GM12872 (cell line): ENCODE data around the gene TCF7L1.

Experiments
- CTCF ChIP-seq: IDR thresholded peaks from 3 replicates; pipeline ENCODE4 v1.5.1; 2011; ENCODE audit warnings: low read depth, mild to moderate bottlenecking, low read length, moderate library complexity; ENCODE audit not compliant: insufficient read depth

TCF7L1 gene

DNA sequence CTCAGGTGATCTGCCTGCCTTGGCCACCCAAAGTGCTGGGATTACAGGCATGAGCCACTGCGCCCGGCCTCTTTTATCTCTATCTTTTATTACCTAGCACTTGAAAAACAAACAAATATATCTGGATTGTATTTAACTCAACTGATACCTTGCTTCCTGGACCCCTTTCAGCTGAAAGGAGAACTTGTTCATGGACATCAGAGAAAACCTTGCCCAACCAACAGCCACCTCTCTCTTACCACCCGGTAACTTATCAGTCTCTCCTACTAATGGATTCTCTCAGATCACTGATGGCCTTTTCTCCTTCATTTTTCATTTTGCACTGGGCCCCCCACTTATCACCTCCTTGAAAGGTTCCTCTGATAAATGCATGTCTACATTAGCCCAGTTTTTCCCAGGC lies 214.4 kb downstream of the TCF7L1 start:
- no peak for TF ChIP-seq CTCF

DNA sequence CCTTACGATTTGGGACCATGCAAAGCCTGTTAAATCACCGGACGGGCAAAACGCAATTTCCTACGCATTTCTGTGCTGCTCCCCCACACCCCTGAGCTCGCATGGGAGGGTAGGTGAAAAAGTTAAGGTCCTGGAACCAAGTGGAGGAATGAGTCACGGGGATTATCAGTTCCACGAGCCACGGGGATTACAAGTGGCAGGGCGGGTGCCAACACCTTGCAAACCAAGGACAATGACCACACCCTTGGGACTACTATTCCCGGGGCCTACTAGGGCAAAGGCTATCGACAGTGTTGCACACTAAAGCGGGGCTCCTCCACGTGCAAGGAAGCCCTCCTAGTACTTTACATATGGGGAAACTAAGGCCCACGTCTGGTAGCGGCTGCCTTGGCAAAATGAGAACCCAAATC lies 220.7 kb downstream of the TCF7L1 start:
- no peak for TF ChIP-seq CTCF

DNA sequence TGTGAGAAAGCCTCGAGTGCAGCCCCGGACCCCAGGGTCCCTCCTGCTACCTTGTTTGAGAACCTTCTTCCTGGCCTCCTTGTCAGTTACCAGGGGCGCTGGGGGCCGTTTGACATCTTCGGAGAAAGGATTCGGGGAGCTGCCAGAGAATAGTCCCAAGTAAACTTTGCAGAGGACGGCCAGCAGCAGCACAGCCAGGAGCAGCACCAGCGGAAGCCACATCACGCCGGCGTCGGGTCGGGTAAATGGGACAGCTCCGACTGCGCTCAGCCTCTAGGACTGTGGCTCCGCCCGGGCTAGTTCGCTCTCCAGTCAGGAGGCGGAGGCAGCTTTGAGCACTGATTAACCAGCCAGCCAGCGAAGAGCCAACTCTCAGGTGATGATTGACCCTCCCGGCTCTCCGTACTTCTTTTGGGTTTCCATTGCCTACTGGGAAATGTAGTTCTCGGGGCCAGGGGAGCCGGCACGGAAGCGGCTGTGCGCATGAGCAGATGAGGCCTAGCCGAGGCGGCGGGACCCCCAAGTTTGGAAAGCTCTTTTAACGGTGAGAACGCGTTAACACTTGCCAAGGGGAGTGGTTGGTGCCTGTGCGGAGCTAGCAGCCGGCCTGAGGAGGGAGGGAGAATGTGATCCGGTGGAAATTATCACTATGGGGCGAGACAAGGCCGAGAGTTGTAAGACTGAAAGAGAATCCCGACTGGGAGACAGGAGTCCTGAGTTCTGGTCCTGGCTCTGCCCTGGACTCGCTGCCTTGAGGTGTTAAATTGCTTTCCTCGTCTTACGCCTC lies 221.3 kb downstream of the TCF7L1 start, which contains the start of the genes ELMOD3 and RETSAT:
ELMOD3 (plus strand) TSS at position 484 of the 787 bp plus-strand sequence. CDS start 2,430 bp downstream, outside the sequence.
RETSAT (minus strand) TSS at position 243 of the 787 bp plus-strand sequence; CDS start at position 222, 21 bp downstream.
- TF ChIP-seq CTCF, result no peak

DNA sequence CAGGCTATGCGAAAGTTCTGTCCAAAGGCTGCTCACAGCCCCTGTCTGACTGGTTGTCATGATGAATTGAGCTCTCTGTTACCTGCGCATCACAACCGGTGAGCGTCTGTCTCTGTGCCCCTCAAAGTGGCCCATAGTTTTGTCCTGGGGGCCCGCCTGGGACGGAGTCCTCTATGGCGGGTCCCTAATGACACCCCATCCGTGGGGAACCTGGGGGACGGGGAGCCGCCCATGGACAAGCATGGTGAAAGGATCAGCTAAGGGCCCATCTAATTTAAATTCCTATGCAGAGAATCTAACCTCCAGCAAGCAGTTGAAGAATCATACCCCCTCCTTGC lies 221.8 kb downstream of the TCF7L1 start:
- TF ChIP-seq CTCF, result no peak

DNA sequence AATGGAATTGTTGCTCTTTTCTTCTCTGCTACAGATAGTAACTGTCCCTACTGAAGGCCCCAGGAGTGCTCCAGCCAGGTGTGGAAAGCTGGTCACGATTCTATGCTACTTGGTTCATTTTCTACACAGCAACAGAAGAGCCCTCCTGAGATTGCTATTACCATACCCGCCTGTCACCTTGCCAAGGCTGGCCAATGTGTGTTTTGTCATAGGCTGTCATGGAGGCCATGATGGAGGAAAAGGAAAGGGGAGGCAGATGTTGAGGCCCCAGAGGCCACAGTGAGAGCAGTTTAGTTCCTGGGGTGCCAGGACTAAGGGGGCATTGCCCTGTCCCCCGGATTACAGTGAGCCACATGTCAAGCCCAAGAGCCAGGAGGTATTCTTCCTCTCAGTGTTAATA lies 222.3 kb downstream of the TCF7L1 start:
- TF ChIP-seq CTCF, result no peak

GRCh38 chr2:85356186-85356585 lies 223.0 kb downstream of the TCF7L1 start:
- no peak for TF ChIP-seq CTCF

- TF ChIP-seq CTCF, result no peak
Measured at GRCh38 chr2:85357736-85358135, 224.5 kb downstream of the TCF7L1 start.
